Prostate gland (tissue), 2 donors: ENCODE measurements around the gene RGPD4.

ENCODE experiments used
- CTCF ChIP-seq, 4 experiments: fragments of 200-600 bp in 2 of 4; fragments of 450-650 bp in 2 of 4; sonication (generic) in 2 of 4; IDR thresholded peaks; 1 replicate in 3 of 4; 2 replicates in 1 of 4; pipeline ENCODE4 v1.5.1; 2016 to 2019; ENCODE audit warnings: antibody characterized with exemption in 4 of 4, mild to moderate bottlenecking in 2 of 4, moderate library complexity in 2 of 4
- POLR2A ChIP-seq: fragments of 450-650 bp; IDR thresholded peaks from one replicate; pipeline ENCODE4 v1.6.1; 2016; ENCODE audit warnings: antibody characterized with exemption, mild to moderate bottlenecking

- TF ChIP-seq CTCF (IDR thresholded peaks at IDR 0.05) (no peak), POLR2A (no peak)
These were observed 48.7 kb upstream of the RGPD4 start for GRCh38 chr2:107777974-107778373.
